OCI-LY7 (cell line): ENCODE results near the gene PDSS2. TPM values are rescaled to one million over a fixed set of nuclear protein-coding genes. Genes with fewer than 3 reads are reported as not detected.

Experiments used
- BruUV-seq: library from RNA; stranded (reverse); fragments of 400-500 nt; replicated peaks from 2 replicates; lab custom pipeline; 2021; lab: Mats Ljungman, UMichigan
- CTCF ChIA-PET: fragments of 300-600 bp; sonication (Branson Sonifier 250); formaldehyde crosslinking; loops from one replicate; lab custom pipeline; 2022; ENCODE audit warnings: antibody characterized with exemption; ENCODE audit not compliant: unreplicated experiment; lab: Charles Lee
- POLR2A ChIA-PET: fragments of 300-600 bp; sonication (Branson Sonifier 250); formaldehyde crosslinking; loops from one replicate; lab custom pipeline; 2022; ENCODE audit warnings: antibody characterized with exemption; lab: Charles Lee
- DNase-seq: peaks from one replicate; pipeline ENCODE4 v3.0.0-alpha.2; 2015; ENCODE audit warnings: low spot score
- H2AFZ ChIP-seq: fragments of 200-600 bp; sonication (generic), shearing (Covaris generic); 2 replicates; pipeline ENCODE4 v1.6.1; 2014; ENCODE audit warnings: mild to moderate bottlenecking, antibody characterized with exemption, low read length, moderate library complexity
- H3K27ac ChIP-seq: fragments of 200-600 bp; sonication (generic); 2 replicates; pipeline ENCODE4 v1.5.1; 2014; ENCODE audit warnings: mixed run types, low read depth, mild to moderate bottlenecking, moderate library complexity, low read length, inconsistent platforms; ENCODE audit not compliant: poor library complexity, severe bottlenecking
- H3K36me3 ChIP-seq: fragments of 200-600 bp; sonication (generic); 2 replicates; pipeline ENCODE4 v1.6.1; 2014; ENCODE audit warnings: mild to moderate bottlenecking, antibody characterized with exemption, low read length, moderate library complexity, mixed read lengths; ENCODE audit not compliant: insufficient read depth
- H3K4me1 ChIP-seq: fragments of 200-600 bp; sonication (generic); 2 replicates; pipeline ENCODE4 v1.5.1; 2014; ENCODE audit warnings: mild to moderate bottlenecking, low read length; ENCODE audit not compliant: insufficient read depth, poor library complexity, severe bottlenecking
- H3K4me2 ChIP-seq: fragments of 200-600 bp; sonication (generic); 2 replicates; pipeline ENCODE4 v1.6.1; 2014; ENCODE audit warnings: mild to moderate bottlenecking, low read length
- H3K4me3 ChIP-seq: fragments of 200-600 bp; sonication (generic); 2 replicates; pipeline ENCODE4 v1.5.1; 2014; ENCODE audit warnings: mild to moderate bottlenecking, low read depth, low read length; ENCODE audit not compliant: poor library complexity, severe bottlenecking
- H3K79me2 ChIP-seq: fragments of 200-600 bp; sonication (generic); 2 replicates; pipeline ENCODE4 v1.6.1; 2016; ENCODE audit warnings: low read depth, mild to moderate bottlenecking, low read length, moderate library complexity, mixed read lengths; ENCODE audit not compliant: insufficient read depth
- H3K9me2 ChIP-seq: fragments of 200-600 bp; sonication (generic); 2 replicates; pipeline ENCODE4 v1.6.1; 2016; ENCODE audit warnings: mild to moderate bottlenecking, low read length, mixed read lengths; ENCODE audit not compliant: insufficient read depth
- H3K9me3 ChIP-seq: fragments of 200-600 bp; sonication (generic); 2 replicates; pipeline ENCODE4 v1.6.1; 2014; ENCODE audit warnings: mild to moderate bottlenecking, mixed run types, low read length, mixed read lengths
- H4K20me1 ChIP-seq: fragments of 200-600 bp; sonication (generic); 2 replicates; pipeline ENCODE4 v1.6.1; 2014; ENCODE audit warnings: mild to moderate bottlenecking, antibody characterized with exemption, low read length, moderate library complexity, mixed read lengths; ENCODE audit not compliant: insufficient read depth
- EZH2phosphoT487 ChIP-seq: fragments of 200-600 bp; sonication (generic); IDR thresholded peaks from 2 replicates; pipeline ENCODE4 v1.6.1; 2018; ENCODE audit warnings: low read depth, borderline replicate concordance, mild to moderate bottlenecking, mixed run types, antibody characterized with exemption, low read length, moderate library complexity, mixed read lengths
- intact Hi-C: fragments of 100-400 bp; cut with micrococcal nuclease; formaldehyde crosslinking; loops from one replicate; pipeline ENCODE4 v1.10.0; 2022; ENCODE audit not compliant: unreplicated experiment
- total RNA-seq, 2 experiments: library from RNA; depleted of rRNA in 1 of 2; stranded (reverse); fragments of >200 nt in 1 of 2; shearing (Covaris generic) in 1 of 2; gene quantifications; 2 replicates each; pipeline ENCODE4 v1.2.3, GENCODE V29; 2014 to 2022
- TF ChIP-seq, protein P1 (sequence below): fragments of 200-600 bp; sonication (generic); conservative IDR thresholded peaks from 2 replicates; pipeline ENCODE4 v1.5.1; 2014; ENCODE audit warnings: mild to moderate bottlenecking, antibody characterized with exemption, low read length, moderate library complexity, mixed read lengths

The PDSS2 gene
- total RNA-seq, 2 experiments from 2014 or later = 14.7 to 24.9 TPM

- Histone ChIP-seq H4K20me1 (no peaks in the 10 kb centered on the region), H3K9me3 (no peaks in the 10 kb centered on the region), H3K79me2 (no peaks in the 10 kb centered on the region), H2AFZ (no peak overlapping the region), H3K4me2 (no peak overlapping the region), H3K4me3 (no peak overlapping the region), H3K36me3 (no peaks in the 10 kb centered on the region), H3K27ac (no peak overlapping the region), H3K9me2 (no peaks in the 10 kb centered on the region), H3K4me1 (peaks cover 70% of the 10 kb centered on the region)
- ChIA-PET CTCF (no interaction called here), POLR2A (interaction anchor here (0.6 kb wide), 1 partner anchor 546 kb away, joined by 4 read pairs; no protein-coding TSS in a partner anchor)
- intact Hi-C loops = no loop called here
- TF ChIP-seq EZH2phosphoT487 = no peak
- TF ChIP-seq, protein P1, sequence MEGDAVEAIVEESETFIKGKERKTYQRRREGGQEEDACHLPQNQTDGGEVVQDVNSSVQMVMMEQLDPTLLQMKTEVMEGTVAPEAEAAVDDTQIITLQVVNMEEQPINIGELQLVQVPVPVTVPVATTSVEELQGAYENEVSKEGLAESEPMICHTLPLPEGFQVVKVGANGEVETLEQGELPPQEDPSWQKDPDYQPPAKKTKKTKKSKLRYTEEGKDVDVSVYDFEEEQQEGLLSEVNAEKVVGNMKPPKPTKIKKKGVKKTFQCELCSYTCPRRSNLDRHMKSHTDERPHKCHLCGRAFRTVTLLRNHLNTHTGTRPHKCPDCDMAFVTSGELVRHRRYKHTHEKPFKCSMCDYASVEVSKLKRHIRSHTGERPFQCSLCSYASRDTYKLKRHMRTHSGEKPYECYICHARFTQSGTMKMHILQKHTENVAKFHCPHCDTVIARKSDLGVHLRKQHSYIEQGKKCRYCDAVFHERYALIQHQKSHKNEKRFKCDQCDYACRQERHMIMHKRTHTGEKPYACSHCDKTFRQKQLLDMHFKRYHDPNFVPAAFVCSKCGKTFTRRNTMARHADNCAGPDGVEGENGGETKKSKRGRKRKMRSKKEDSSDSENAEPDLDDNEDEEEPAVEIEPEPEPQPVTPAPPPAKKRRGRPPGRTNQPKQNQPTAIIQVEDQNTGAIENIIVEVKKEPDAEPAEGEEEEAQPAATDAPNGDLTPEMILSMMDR = no peak
- no peak for DNase-seq
- BruUV-seq = no TSS peak
These were observed 337.3 kb downstream of the PDSS2 start for GRCh38 chr6:107121964-107122495.

- Histone ChIP-seq H3K4me2 (peak overlapping the region; percentile 11; the same call in 1 of the 2 replicates), H2AFZ (peak overlapping the region; percentile 30; the same call in 1 of the 2 replicates), H3K4me1 (peaks cover 77% of the 10 kb centered on the region), H3K36me3 (no peaks in the 10 kb centered on the region), H3K9me2 (no peaks in the 10 kb centered on the region), H4K20me1 (no peaks in the 10 kb centered on the region), H3K9me3 (no peaks in the 10 kb centered on the region), H3K4me3 (no peak overlapping the region), H3K79me2 (no peaks in the 10 kb centered on the region), H3K27ac (peak overlapping the region; percentile 16)
- BruUV-seq = no TSS peak
- no peak for TF ChIP-seq EZH2phosphoT487
- TF ChIP-seq, protein P1 = no peak
- intact Hi-C loops = no loop called here
- ChIA-PET POLR2A (interaction anchor here (0.6 kb wide), 1 partner anchor 485 kb away, joined by 3 read pairs; no protein-coding TSS in a partner anchor), CTCF (no interaction called here)
- DNase-seq = peak; percentile 17
These were observed 338.1 kb downstream of the PDSS2 start for GRCh38 chr6:107121266-107121665.

DNA sequence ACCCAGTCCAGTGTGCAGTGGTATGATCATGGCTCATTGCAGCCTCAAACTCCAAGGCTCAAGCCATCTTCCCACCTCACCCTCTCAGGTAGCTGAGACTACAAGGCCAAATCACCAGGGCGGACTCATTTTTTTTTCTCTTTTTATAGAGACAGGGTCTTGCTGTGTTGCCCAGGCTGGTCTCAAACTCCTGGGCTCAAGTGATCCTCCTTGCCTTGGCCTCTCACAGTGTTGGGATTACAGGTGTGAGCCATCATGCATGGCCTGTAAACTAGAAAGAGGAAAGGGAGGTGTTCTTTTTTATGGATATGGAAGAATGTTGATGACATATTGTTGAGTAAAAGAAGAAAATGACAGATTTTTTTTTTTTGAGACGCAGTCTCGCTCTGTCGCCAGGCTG, 339.0 kb downstream of the PDSS2 start:
- no peak overlapping the region for H3K27ac ChIP-seq
- H3K4me1 ChIP-seq = peaks cover 71% of the 10 kb centered on the region
- no peak overlapping the region for H2AFZ ChIP-seq
- H3K4me3 ChIP-seq = no peak overlapping the region
- DNase-seq = no peak
- no peaks in the 10 kb centered on the region for H3K9me2 ChIP-seq
- BruUV-seq = no TSS peak
- H3K79me2 ChIP-seq = no peaks in the 10 kb centered on the region
- H4K20me1 ChIP-seq = no peaks in the 10 kb centered on the region
- TF ChIP-seq, protein P1 = no peak
- no peak for TF ChIP-seq EZH2phosphoT487
- CTCF ChIA-PET = interaction anchor here (0.6 kb wide), 1 partner anchor 454 kb away, joined by 3 read pairs; no protein-coding TSS in a partner anchor
- H3K36me3 ChIP-seq = no peaks in the 10 kb centered on the region
- POLR2A ChIA-PET = interaction anchor here (0.6 to 2.7 kb wide), 8 partner anchors 21 to 536 kb away, joined by 3 to 11 read pairs (median 4); no protein-coding TSS in a partner anchor
- intact Hi-C loops = no loop called here
- H3K9me3 ChIP-seq = no peaks in the 10 kb centered on the region
- no peak overlapping the region for H3K4me2 ChIP-seq
